ENCODE results near the gene AKT3. TPM values are rescaled to one million over a fixed set of nuclear protein-coding genes. Genes with fewer than 3 reads are reported as not detected.
"Not testable (repeated sequence)": the region's sequence is repeated elsewhere in the genome, so short reads cannot be mapped to it uniquely, and the experiment has no call there.

The AKT3 gene
- total RNA-seq (2014; rRNA removed; shearing (Covaris generic); ENCODE audit: low replicate concordance) = 22.9 and 31.3 TPM in 2 replicates

DNA sequence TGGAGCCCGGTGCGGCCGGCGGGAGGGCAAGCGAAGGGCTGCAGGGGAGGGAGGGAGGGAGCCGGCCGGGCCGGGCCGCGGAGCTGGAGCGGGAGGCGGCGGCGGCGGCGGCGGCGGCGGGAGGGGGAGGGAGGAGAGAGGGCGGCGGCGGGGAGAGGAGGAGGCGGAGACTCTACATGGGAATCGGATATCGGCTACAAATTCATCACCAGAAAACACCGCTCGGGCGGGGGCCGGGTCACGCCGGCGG is at the start of gene AKT3:
TSS of gene AKT3 (minus strand) at position 42 of the 250 bp plus-strand sequence. CDS start 7,073 bp downstream, outside the sequence.
- no peak for DNase-seq (ENCODE audit: low read depth)

DNA sequence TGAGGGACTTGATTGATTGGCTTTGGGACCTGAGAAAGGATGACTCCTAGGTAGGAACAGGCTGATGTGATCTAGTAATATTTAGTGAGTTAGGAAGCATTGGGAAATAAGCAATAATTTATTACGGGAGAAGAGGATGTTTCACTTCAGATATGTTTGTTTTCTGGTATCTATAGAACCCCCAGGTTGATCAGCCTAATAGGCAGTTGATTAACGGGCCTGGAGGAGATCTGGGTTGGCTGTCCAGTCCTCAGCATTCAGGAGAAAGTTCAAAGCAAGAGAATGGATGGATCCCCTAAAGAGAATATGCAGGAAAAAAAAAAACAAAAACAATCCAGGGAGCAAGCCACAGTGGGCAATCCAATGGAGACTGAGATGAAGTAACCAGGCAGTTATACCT is 48.2 kb upstream of the AKT3 start:
- in situ Hi-C loops (cut with HindIII; ENCODE audit: low pct_unique_long_range_greater_than_20kb, low sequenced_read_pairs) = no loop called here
- no peak for DNase-seq (ENCODE audit: low read depth)

More for the DNA sequence above, at the start of gene AKT3:
- in situ Hi-C loops (cut with HindIII; ENCODE audit: low pct_unique_long_range_greater_than_20kb, low sequenced_read_pairs) = no loop called here

DNA sequence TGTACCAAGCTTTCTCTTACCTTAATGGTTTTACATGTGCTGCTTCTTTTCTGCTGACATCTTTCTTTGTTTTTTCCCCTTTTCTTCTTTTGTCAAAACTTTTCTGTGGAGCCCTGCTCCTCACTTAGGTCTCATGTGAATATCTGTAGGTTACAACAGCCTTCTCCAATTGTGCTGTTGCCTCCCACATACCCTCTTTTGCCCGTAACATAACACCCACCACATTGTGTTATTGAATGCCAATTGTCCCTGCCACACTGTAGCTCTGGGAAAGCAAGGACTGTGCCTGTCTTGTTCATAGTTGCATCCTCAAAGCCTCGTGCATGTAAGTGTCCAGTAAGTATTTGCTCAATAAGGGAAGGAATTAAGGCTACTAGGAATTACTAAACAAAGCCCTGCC is 46.3 kb upstream of the AKT3 start:
- DNase-seq (ENCODE audit: low read depth) = no peak
- in situ Hi-C loops (cut with HindIII; ENCODE audit: low pct_unique_long_range_greater_than_20kb, low sequenced_read_pairs) = no loop called here

- in situ Hi-C loops (cut with HindIII; ENCODE audit: low pct_unique_long_range_greater_than_20kb, low sequenced_read_pairs) = no loop called here
- no peak for DNase-seq (ENCODE audit: low read depth)
Observed at GRCh38 chr1:243892456-243892855, 42.4 kb upstream of the AKT3 start.

DNA sequence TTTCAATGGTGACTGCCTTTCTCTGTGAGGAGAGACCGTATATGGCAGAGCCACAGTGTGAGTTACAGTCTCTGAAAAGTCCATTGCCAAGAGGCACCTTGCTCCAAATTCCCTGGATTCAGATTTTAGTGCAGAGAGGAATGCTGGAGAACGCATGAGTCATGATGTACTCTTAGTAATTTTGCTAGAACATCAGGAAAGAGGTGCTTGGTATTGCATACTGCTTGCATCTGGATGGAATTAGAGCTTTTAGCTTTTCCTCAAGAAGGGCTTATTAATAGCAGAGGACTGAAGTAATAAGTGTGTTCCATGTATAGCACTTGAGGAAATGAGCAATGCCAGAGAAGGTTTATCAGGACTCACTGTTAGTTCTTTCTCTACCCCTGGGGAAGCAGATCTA is 40.5 kb upstream of the AKT3 start:
- no peak for DNase-seq (ENCODE audit: low read depth)
- in situ Hi-C loops (cut with HindIII; ENCODE audit: low pct_unique_long_range_greater_than_20kb, low sequenced_read_pairs) = no loop called here

- in situ Hi-C loops (cut with HindIII; ENCODE audit: low pct_unique_long_range_greater_than_20kb, low sequenced_read_pairs) = no loop called here
- DNase-seq (ENCODE audit: low read depth) = no peak
Observed at GRCh38 chr1:243885806-243886205, 35.8 kb upstream of the AKT3 start.

GRCh38 chr1:243884603-243885002 is 34.6 kb upstream of the AKT3 start:
- no peak for DNase-seq (ENCODE audit: low read depth)

DNA sequence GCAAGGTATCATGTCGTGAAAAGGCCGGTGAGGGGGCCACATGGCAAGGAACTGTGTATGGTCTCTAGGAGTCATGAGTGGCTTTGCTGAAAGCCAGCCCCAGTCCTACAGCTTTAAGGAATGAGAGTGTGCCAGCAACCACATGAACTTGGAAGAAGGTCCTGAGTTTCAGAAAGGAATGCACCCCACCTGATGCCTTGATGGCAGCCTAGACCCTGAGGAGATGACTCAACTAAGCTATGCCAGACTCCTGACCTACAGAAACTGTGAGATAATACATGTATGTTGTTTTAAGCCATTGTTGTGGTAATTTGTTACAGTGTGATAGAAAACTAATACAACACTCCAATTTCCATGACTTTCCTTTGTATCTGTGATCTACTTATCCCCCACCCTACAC is 33.5 kb upstream of the AKT3 start:
- DNase-seq (ENCODE audit: low read depth) = peak; percentile 51
- in situ Hi-C loops (cut with HindIII; ENCODE audit: low pct_unique_long_range_greater_than_20kb, low sequenced_read_pairs) = no loop called here

More at GRCh38 chr1:243884603-243885002, 34.6 kb upstream of the AKT3 start:
- in situ Hi-C loops (cut with HindIII; ENCODE audit: low pct_unique_long_range_greater_than_20kb, low sequenced_read_pairs) = no loop called here

DNA sequence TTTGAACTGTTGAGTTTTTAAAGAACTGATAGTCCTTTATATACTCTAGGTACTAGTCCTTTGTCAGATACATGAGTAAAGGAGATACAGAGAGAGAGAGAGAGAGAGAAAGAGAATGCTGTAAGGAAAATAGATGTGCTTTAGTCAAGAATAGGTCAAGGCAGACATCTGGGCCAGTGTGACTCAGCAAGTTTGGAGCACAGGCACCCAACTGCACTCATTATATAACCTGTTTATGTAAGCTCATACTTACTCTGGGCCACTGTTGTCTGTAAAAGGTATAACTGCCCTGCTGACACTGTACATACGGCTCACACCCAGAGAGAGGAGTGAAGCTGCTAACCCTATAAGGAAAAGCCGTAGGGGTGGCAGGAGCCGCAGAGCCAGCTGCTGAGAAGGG is 32.2 kb upstream of the AKT3 start:
- in situ Hi-C loops (cut with HindIII; ENCODE audit: low pct_unique_long_range_greater_than_20kb, low sequenced_read_pairs) = no loop called here

DNA sequence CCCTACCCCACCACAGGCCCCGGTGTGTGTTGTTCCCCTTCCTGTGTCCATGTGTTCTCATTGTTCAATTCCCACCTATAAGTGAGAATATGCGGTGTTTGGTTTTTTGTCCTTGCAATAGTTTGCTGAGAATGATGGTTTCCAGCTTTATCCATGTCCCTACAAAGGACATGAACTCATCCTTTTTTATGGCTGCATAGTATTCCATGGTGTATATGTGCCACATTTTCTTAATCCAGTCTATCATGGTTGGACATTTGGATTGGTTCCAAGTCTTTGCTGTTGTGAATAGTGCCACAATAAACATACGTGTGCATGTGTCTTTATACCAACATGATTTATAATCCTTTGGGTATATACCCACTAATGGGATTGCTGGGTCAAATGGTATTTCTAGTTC is 27.0 kb upstream of the AKT3 start:
- DNase-seq (ENCODE audit: low read depth); in situ Hi-C loops (cut with HindIII; ENCODE audit: low pct_unique_long_range_greater_than_20kb, low sequenced_read_pairs): not testable (repeated sequence)

More for the DNA sequence above, 32.2 kb upstream of the AKT3 start:
- DNase-seq (ENCODE audit: low read depth) = peak; percentile 38

GRCh38 chr1:243855616-243856318 is 5.7 kb upstream of the AKT3 start:
- DNase-seq (ENCODE audit: low read depth) = no peak
- in situ Hi-C loops (cut with HindIII; ENCODE audit: low pct_unique_long_range_greater_than_20kb, low sequenced_read_pairs) = no loop called here

- no peak for DNase-seq (ENCODE audit: low read depth)
- in situ Hi-C loops (cut with HindIII; ENCODE audit: low pct_unique_long_range_greater_than_20kb, low sequenced_read_pairs) = no loop called here
Observed at GRCh38 chr1:243851765-243852164, 1.7 kb upstream of the AKT3 start.

DNA sequence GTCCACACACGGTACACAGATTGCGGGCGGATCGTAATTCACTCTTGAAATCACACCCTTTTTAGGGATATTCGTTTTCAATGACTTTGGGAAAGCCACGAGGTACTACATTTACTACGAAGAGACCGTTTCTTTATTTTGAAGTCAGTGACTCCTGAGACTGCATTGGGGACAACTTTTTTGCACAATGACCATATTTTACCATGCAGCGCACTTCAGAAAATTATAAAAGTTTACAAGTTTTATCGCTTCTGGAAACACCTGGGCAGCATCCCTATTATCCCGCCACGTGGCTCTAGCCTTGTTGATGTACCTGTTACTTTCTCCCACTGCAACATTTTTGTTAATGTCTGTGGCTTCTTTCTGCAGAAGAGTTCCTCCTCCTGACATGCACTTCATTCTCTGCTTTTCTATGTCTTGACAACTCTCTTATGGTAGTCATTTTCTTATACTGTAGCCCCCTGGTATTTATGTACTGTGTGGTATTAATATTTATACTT is 1.3 kb upstream of the AKT3 start:
- DNase-seq (ENCODE audit: low read depth) = no peak
- in situ Hi-C loops (cut with HindIII; ENCODE audit: low pct_unique_long_range_greater_than_20kb, low sequenced_read_pairs) = no loop called here

DNA sequence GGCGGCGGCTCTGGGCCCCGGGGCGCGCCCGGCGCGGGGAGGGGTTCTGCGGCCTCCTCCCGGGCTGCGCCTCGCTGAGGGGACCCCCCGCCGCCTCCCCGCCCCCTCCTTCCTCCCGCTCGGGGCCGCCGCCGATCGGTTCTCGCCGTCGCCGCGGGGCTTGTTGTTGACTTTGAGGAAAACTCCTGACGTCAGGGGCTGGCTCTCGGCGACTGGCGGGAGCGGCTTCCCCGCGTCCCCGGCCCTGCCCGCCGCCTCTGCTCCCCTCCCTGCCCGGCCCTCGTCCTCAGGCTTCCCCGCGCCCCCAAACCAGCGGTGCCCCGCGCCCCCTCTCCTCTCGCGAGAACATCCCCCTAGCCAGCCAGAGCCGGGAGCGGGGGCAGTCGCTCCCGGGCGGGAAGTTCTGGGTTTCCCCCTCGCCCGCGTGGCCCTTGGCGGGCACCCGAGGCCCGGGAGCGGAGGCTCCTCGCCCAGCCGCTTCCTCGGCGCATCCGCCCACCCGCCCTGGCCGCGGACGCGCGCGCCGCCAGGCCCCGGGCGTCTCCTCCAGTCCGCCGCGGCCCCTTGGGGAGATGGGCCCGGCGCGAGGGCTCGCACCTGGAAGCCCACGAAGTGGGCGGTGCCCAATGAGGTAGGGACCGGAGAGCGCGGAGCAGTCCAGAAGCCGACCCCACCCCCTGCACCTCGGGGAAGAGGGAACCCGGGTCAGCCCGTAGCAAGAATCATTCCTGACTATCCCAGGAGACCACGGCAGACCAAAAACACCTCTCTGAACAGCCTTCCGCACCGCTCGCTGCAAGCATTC is 611 bp upstream of the AKT3 start:
- in situ Hi-C loops (cut with HindIII; ENCODE audit: low pct_unique_long_range_greater_than_20kb, low sequenced_read_pairs) = no loop called here
- peak; percentile 80 for DNase-seq (ENCODE audit: low read depth)

DNA sequence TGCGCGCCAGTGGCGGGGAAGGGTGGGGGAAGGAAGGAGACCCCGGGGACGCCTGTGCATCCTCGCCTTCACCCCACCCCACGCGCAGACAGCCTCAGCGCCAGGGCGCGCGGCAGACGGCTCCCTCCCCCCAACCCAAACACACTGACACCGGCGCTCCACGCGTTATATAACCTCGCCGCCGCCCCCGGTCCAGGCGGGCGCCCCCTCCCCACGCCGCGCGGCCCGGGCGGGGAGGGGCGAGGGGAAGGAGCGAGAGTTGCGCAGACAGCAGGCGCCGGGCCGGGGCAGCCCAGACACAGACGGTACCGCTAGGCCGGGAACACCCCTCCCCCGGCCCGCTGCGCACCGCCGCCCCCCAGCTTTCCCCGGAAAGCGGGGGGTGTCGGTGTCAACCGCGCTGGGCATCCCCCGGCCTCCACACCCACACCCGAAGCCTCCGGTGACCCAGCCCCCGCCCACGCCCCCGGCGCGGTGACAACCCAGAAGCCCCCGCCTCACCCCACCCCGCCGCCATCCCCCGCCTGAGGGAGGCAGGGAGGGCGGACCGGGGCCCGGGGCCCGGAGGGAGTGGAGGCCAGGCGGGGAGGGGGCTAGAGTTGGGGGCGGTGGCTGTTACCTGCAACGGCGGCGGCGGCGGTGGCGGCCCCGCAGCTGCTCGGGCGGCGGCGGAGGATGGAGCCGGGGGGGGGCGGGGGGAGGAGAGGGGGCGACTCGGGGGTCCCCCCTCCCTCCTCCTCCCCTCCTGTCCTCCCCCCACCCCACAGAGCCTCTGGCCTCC is 432 bp downstream of the AKT3 start:
- DNase-seq (ENCODE audit: low read depth) = peak; percentile 44
- in situ Hi-C loops (cut with HindIII; ENCODE audit: low pct_unique_long_range_greater_than_20kb, low sequenced_read_pairs) = no loop called here

- in situ Hi-C loops (cut with HindIII; ENCODE audit: low pct_unique_long_range_greater_than_20kb, low sequenced_read_pairs) = no loop called here
- peak; percentile 54 for DNase-seq (ENCODE audit: low read depth)
Observed at GRCh38 chr1:243848858-243849420, 1.1 kb downstream of the AKT3 start.

GRCh38 chr1:243848165-243848857 is 1.7 kb downstream of the AKT3 start:
- no peak for DNase-seq (ENCODE audit: low read depth)
- in situ Hi-C loops (cut with HindIII; ENCODE audit: low pct_unique_long_range_greater_than_20kb, low sequenced_read_pairs) = no loop called here

GRCh38 chr1:243846761-243847160 is 3.3 kb downstream of the AKT3 start:
- in situ Hi-C loops (cut with HindIII; ENCODE audit: low pct_unique_long_range_greater_than_20kb, low sequenced_read_pairs) = no loop called here

More at GRCh38 chr1:243846761-243847160, 3.3 kb downstream of the AKT3 start:
- no peak for DNase-seq (ENCODE audit: low read depth)

Data from Caki2 (cell line).